Esophagus squamous epithelium (tissue), 4 donors: ENCODE measurements around the gene CSNK1E.

Experiments
- POLR2A ChIP-seq, 4 donors: fragments of 450-650 bp; IDR thresholded peaks; one replicate each; pipeline ENCODE4 v1.6.1; 2017; ENCODE audit warnings: antibody characterized with exemption in 4 of 4, mild to moderate bottlenecking in 4 of 4, moderate library complexity in 3 of 4
- TF ChIP-seq, protein P1 (sequence below), 6 experiments: fragments of 450-650 bp in 4 of 6; fragments of 200-600 bp in 2 of 6; sonication (generic) in 2 of 6; IDR thresholded peaks; one replicate each; pipeline ENCODE4 v1.5.1; 2016 to 2019; ENCODE audit warnings: antibody characterized with exemption in 6 of 6, mild to moderate bottlenecking in 4 of 6, moderate library complexity in 4 of 6

DNA sequence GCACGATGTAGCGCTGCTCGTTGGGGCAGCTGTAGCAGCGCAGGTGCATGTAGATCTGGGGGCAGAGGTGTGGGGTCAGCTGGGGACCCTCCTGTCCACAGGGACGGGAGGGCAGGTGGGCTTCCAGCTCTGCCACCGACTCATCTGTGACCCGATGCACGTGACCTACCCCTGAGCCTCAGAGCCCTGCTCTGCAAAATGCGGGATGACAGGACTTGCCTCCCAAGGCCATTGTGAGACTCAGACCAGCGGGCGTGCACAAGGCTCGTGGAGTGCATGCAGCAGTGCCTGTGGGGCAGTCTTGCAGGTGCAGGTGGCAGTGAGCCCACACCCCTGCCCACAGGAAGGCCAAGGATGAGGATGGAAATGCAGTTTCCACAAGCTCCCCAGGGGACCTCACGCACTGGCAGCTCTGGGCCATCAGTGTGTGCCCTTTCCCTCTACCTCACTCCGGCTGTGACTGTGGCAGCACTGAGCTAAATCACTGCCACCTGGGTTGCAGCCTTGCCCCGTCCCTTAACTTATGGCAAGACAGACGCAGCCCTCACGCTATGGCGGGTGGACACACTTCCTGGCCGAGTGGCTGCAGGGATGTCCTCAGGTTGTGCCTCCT lies 71.1 kb downstream of the CSNK1E start:
- TF ChIP-seq, protein P1, sequence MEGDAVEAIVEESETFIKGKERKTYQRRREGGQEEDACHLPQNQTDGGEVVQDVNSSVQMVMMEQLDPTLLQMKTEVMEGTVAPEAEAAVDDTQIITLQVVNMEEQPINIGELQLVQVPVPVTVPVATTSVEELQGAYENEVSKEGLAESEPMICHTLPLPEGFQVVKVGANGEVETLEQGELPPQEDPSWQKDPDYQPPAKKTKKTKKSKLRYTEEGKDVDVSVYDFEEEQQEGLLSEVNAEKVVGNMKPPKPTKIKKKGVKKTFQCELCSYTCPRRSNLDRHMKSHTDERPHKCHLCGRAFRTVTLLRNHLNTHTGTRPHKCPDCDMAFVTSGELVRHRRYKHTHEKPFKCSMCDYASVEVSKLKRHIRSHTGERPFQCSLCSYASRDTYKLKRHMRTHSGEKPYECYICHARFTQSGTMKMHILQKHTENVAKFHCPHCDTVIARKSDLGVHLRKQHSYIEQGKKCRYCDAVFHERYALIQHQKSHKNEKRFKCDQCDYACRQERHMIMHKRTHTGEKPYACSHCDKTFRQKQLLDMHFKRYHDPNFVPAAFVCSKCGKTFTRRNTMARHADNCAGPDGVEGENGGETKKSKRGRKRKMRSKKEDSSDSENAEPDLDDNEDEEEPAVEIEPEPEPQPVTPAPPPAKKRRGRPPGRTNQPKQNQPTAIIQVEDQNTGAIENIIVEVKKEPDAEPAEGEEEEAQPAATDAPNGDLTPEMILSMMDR (IDR thresholded peaks at IDR 0.05): no peak
- no peak for TF ChIP-seq POLR2A (IDR thresholded peaks at IDR 0.05)
